Lung (tissue), 12 donors: ENCODE measurements around the gene CCDC92. TPM values are rescaled to one million over a fixed set of nuclear protein-coding genes. Genes with fewer than 3 reads are reported as not detected.

Experiments used
- ATAC-seq: fragments of 200-7000 bp; cut with Tn5 transposase; one replicate; pipeline ENCODE4 v1.9.1; 2020; ENCODE audit warnings: moderate number of reproducible peaks; ENCODE audit not compliant: insufficient read depth, low FRiP score
- DNase-seq, 3 donors: peaks; one replicate each; pipeline ENCODE4 v3.0.0-alpha.2; 2013 to 2017
- H3K27ac ChIP-seq, 2 donors: one replicate each; pipeline ENCODE4 v1.5.1; 2013; ENCODE audit warnings: mild to moderate bottlenecking in 2 of 2, moderate library complexity in 2 of 2, control low read depth in 1 of 2, inconsistent platforms in 1 of 2, low read depth in 1 of 2, low read length in 1 of 2
- H3K27me3 ChIP-seq, 3 donors: one replicate each; pipeline ENCODE4 v1.5.1; 2013; ENCODE audit warnings: low read length in 2 of 3; ENCODE audit not compliant: control insufficient read depth in 3 of 3, insufficient read depth in 3 of 3
- H3K36me3 ChIP-seq, 4 donors: one replicate each; pipeline ENCODE4 v1.5.1; 2013; ENCODE audit warnings: low read length in 4 of 4, mild to moderate bottlenecking in 1 of 4, moderate library complexity in 1 of 4; ENCODE audit not compliant: control insufficient read depth in 4 of 4, insufficient read depth in 4 of 4
- H3K4me1 ChIP-seq, 5 donors: one replicate each; pipeline ENCODE4 v1.5.1; 2013; ENCODE audit warnings: low read length in 5 of 5, mild to moderate bottlenecking in 2 of 5, moderate library complexity in 1 of 5; ENCODE audit not compliant: control insufficient read depth in 5 of 5, insufficient read depth in 5 of 5
- H3K4me3 ChIP-seq: one replicate; pipeline ENCODE4 v1.5.1; 2013; ENCODE audit warnings: mild to moderate bottlenecking, control low read depth, moderate library complexity
- H3K9ac ChIP-seq, 2 donors: one replicate each; pipeline ENCODE4 v1.5.1; 2013; ENCODE audit warnings: low read length in 2 of 2, control low read depth in 1 of 2; ENCODE audit not compliant: insufficient read depth in 1 of 2
- H3K9me3 ChIP-seq, 4 donors: one replicate each; pipeline ENCODE4 v1.5.1; 2013; ENCODE audit warnings: low read length in 3 of 4, mild to moderate bottlenecking in 1 of 4, moderate library complexity in 1 of 4; ENCODE audit not compliant: control insufficient read depth in 4 of 4, insufficient read depth in 3 of 4
- WGBS, 2 donors: extraction: QIAGEN DNeasy Blood & Tissue Kit; methylation state at CpG; one replicate each; pipeline ENCODE4 v1.1.7; 2013; 5-methylcytosine and 5-hydroxymethylcytosine counted together
- polyA plus RNA-seq, 2 donors: library from polyadenylated mRNA; stranded (reverse); fragments of 200-250 nt; gene quantifications; one replicate each; pipeline ENCODE4 v1.2.1, GENCODE V29; 2013
- total RNA-seq, 2 donors: library from RNA; depleted of rRNA in 1 of 2; stranded (reverse); fragments of >200 nt in 1 of 2; gene quantifications; one replicate each; pipeline ENCODE4 v1.2.1, GENCODE V29; 2014 to 2021
- TF ChIP-seq, protein P1 (sequence below): IDR thresholded peaks from 2 replicates; pipeline ENCODE4 v1.5.1; 2012; ENCODE audit warnings: mild to moderate bottlenecking; ENCODE audit errors: control extremely low read depth, extremely low read depth
- donor health status: control.
- donor health status: control.
- donor health status: Bipolar disorder and iron deficiency.
- donor health status: healthy.
- donor health status: DM: yes; HTN: yes; CAD: no.

Gene CCDC92
- total and polyA plus RNA-seq, 4 donors = 17.7 to 55.5 (median 34.8) TPM

DNA sequence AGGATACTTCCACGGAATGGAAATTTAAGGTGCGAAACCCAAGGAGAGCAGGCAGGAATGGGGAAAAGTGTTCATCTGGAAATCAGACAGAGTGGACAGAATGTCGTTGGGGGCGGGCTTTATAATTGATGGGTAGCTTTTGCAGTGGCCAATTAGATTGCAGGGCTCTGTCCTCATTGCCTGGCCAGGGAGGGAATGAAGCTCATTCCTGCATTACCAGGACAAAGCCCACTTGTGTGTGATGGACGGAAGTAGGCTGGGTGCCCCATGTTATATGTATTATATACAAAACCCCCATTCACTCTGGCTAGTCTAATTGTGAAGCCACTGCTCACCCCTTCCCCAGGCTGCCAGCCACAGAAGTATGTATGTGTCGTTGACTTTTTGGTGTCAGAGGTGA lies 23.9 kb upstream of the CCDC92 start:
- TF ChIP-seq, protein P1, sequence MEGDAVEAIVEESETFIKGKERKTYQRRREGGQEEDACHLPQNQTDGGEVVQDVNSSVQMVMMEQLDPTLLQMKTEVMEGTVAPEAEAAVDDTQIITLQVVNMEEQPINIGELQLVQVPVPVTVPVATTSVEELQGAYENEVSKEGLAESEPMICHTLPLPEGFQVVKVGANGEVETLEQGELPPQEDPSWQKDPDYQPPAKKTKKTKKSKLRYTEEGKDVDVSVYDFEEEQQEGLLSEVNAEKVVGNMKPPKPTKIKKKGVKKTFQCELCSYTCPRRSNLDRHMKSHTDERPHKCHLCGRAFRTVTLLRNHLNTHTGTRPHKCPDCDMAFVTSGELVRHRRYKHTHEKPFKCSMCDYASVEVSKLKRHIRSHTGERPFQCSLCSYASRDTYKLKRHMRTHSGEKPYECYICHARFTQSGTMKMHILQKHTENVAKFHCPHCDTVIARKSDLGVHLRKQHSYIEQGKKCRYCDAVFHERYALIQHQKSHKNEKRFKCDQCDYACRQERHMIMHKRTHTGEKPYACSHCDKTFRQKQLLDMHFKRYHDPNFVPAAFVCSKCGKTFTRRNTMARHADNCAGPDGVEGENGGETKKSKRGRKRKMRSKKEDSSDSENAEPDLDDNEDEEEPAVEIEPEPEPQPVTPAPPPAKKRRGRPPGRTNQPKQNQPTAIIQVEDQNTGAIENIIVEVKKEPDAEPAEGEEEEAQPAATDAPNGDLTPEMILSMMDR = no peak

GRCh38 chr12:123995023-123995748 lies 22.6 kb upstream of the CCDC92 start:
- Histone ChIP-seq H3K9ac (no peak overlapping the region), H3K4me1 (peaks cover 0 to 43% (median 39%) of the 10 kb centered on the region in 5 donors), H3K36me3 (peaks cover 5 to 19% (median 10%) of the 10 kb centered on the region in 4 donors), H3K27me3 (no peaks in the 10 kb centered on the region), H3K4me3 (no peak overlapping the region), H3K27ac (peak overlapping the region in 1 of 2 donors; percentile 55), H3K9me3 (no peaks in the 10 kb centered on the region)
- DNase-seq (no peak), ATAC-seq (no peak)
- 79 to 89% methylated on average over 7 of the region's 7 CpGs for WGBS, 2 donors
- TF ChIP-seq, protein P1 = no peak

More for the DNA sequence above, 23.9 kb upstream of the CCDC92 start:
- no peak overlapping the region for H3K4me3 ChIP-seq
- WGBS, 2 donors = 82 to 84% methylated on average over 6 of the region's 6 CpGs
- H3K4me1 ChIP-seq = peaks cover 0 to 44% (median 29%) of the 10 kb centered on the region in 5 donors
- ATAC-seq (no peak), DNase-seq (no peak)
- H3K27ac ChIP-seq = no peak overlapping the region
- no peak overlapping the region for H3K9ac ChIP-seq
- peaks cover 5 to 15% (median 10%) of the 10 kb centered on the region in 4 donors for H3K36me3 ChIP-seq
- H3K9me3 ChIP-seq = no peaks in the 10 kb centered on the region
- H3K27me3 ChIP-seq = no peaks in the 10 kb centered on the region

GRCh38 chr12:123992118-123992825 lies 19.6 kb upstream of the CCDC92 start:
- Histone ChIP-seq H3K27ac (no peak overlapping the region), H3K4me1 (peaks cover 0 to 44% (median 12%) of the 10 kb centered on the region in 5 donors), H3K4me3 (no peak overlapping the region), H3K36me3 (peaks cover 4 to 34% (median 20%) of the 10 kb centered on the region in 4 donors), H3K27me3 (no peaks in the 10 kb centered on the region), H3K9ac (no peak overlapping the region), H3K9me3 (no peaks in the 10 kb centered on the region)
- TF ChIP-seq, protein P1 = no peak
- no peak for DNase-seq
- ATAC-seq = no peak
- 85 to 90% methylated on average over 8 of the region's 8 CpGs for WGBS, 2 donors
